Omental fat pad (tissue), 4 donors: ENCODE results near the gene TM4SF5. TPM values are rescaled to one million over a fixed set of nuclear protein-coding genes. Genes with fewer than 3 reads are reported as not detected.
A peak's percentile ranks its signal among the peaks of the same experiment; 100 is the strongest.

Experiments used
- ATAC-seq: fragments of 150-250 bp; one replicate; pipeline ENCODE4 v1.9.1; 2016; ENCODE audit warnings: mild to moderate bottlenecking, moderate library complexity; ENCODE audit not compliant: low FRiP score
- DNase-seq: peaks from one replicate; pipeline ENCODE4 v3.0.0-alpha.2; 2019; ENCODE audit warnings: low spot score
- total RNA-seq, 4 donors: library from RNA; depleted of rRNA; stranded (reverse); fragments of >200 nt; gene quantifications; one replicate each; pipeline ENCODE4 v1.1.0, GENCODE V29; 2016
- TF ChIP-seq, protein P1 (sequence below), 3 donors: fragments of 450-650 bp; IDR thresholded peaks; one replicate each; pipeline ENCODE4 v1.5.1; 2016 to 2017; ENCODE audit warnings: antibody characterized with exemption in 3 of 3, mild to moderate bottlenecking in 3 of 3, moderate library complexity in 2 of 3

TM4SF5 gene
- total RNA-seq, 4 donors from 2014 or later = not detected

DNA sequence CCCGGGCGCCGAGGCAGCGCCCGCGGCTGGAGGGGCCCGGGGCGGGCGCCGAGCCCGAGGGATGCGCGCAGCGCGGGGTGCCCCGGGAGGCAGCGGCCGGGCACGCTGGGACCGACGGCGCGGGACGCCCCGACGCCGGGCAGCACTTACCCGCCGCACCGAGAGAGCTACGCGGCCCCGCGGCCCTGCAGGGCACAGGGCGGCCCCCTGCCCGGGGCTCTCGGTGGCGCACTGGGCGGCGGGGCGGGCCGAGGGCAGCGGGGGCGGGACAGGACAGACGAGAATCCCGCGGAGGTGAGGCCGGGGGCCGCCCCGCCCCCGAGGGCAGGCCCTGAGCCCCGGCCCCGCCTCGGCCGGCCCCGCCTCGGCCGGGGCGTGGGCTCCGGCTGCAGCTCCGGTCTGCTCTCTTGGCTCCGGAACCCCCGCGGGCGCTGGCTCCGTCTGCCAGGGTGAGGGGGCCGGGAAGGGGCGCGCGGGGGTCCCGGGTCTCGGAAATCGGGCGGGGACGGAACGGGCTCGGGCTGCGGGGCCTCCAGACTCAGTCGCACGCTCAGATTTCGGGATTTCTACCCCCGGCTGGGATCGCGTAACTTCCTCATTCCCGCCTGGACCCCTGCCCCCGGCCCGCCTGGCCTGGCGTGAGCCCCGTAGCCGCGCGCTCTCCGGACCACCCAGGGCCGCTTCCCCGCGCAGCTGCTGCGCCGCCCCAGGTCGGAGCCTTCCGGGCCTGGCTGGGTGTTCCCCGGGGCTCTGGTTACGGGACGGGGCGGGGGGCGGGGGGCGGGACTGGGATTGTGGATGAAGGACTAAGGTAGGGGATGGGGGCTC, 35.3 kb downstream of the TM4SF5 start, which contains the start of gene PLD2:
Gene PLD2 (plus strand): TSS at position 376 of the 828 bp plus-strand sequence. CDS start 621 bp downstream, outside the sequence.
- TF ChIP-seq, protein P1, sequence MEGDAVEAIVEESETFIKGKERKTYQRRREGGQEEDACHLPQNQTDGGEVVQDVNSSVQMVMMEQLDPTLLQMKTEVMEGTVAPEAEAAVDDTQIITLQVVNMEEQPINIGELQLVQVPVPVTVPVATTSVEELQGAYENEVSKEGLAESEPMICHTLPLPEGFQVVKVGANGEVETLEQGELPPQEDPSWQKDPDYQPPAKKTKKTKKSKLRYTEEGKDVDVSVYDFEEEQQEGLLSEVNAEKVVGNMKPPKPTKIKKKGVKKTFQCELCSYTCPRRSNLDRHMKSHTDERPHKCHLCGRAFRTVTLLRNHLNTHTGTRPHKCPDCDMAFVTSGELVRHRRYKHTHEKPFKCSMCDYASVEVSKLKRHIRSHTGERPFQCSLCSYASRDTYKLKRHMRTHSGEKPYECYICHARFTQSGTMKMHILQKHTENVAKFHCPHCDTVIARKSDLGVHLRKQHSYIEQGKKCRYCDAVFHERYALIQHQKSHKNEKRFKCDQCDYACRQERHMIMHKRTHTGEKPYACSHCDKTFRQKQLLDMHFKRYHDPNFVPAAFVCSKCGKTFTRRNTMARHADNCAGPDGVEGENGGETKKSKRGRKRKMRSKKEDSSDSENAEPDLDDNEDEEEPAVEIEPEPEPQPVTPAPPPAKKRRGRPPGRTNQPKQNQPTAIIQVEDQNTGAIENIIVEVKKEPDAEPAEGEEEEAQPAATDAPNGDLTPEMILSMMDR (IDR thresholded peaks at IDR 0.05) = no peak
- DNase-seq (peak; percentile 56), ATAC-seq (peak; percentile 96)

GRCh38 chr17:4807605-4808377, 36.1 kb downstream of the TM4SF5 start:
- peak; percentile 5 for ATAC-seq
- TF ChIP-seq, protein P1 (IDR thresholded peaks at IDR 0.05) = no peak
- DNase-seq = no peak

GRCh38 chr17:4808378-4808767, 36.7 kb downstream of the TM4SF5 start:
- TF ChIP-seq, protein P1 (IDR thresholded peaks at IDR 0.05) = no peak
- no peak for DNase-seq
- no peak for ATAC-seq

DNA sequence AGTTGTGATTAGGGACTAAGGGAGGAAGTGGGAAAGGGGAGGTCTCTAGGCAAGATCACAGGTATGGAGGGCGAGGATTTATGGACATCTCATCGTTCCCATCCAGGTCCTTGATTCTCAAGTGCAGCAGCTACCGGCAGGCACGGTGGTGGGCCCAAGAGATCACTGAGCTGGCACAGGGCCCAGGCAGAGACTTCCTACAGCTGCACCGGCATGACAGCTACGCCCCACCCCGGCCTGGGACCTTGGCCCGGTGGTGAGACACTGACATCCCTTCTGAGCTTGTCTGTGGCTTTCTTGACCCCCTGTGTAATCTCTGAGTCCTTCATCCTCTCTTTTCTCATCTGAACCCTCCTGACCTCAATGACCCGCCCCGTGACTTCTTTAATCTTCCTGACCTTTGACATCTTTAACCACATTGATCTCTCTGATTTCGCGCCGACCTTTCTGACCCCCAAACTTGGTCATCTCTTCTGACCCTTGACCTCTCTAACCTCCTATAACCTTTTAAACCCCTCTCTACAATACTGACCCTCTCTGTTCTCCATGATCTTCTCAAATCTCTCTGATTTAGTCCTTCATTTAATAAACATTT, 39.1 kb downstream of the TM4SF5 start:
- TF ChIP-seq, protein P1 (IDR thresholded peaks at IDR 0.05) = no peak
- DNase-seq (no peak), ATAC-seq (no peak)

DNA sequence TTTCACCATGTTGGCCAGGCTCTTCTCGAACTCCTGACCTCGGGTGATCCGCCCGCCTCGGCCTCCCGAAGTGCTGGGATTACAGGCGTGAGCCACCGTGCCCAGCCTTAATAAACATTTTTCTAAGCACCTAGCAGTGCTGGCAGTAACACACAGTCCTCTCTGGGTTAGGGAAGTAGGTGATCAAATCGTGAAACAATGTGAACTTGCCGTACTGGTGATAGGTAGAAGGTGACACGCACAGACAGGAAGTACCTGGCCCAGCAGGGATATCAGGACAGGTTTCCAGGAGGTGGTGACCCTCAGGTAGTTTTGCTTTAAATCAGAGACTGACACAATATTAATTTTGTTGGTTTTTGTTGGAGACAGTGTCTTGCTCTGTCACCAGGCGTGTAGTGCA, 39.8 kb downstream of the TM4SF5 start:
- ATAC-seq (no peak), DNase-seq (no peak)

DNA sequence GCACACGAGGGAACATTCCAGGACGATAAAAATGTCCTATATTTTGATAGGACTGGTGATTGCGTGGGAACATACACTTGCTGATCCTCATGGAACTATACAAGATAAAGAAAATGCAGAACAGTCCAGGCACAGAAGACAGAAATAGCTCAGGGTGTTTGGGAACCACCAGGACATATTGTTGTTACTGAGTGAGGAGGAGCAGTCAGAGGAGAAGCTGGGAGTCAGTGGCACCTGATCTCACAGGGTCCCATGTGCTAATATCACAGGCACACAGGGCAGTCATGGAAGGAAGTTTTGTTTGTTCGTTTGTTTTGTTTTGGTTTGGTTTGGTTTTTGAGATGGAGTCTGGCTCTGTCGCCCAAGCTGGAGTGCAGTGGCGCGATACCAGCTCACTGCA, 41.0 kb downstream of the TM4SF5 start:
- ATAC-seq (no peak), DNase-seq (no peak)
- TF ChIP-seq, protein P1 (IDR thresholded peaks at IDR 0.05) = no peak

More for the DNA sequence above, 39.8 kb downstream of the TM4SF5 start:
- TF ChIP-seq, protein P1 (IDR thresholded peaks at IDR 0.05) = no peak
